ENCODE measurements around the gene CCNI2. TPM values are rescaled to one million over a fixed set of nuclear protein-coding genes. Genes with fewer than 3 reads are reported as not detected.

CCNI2 gene
- total RNA-seq, 1 experiment from 2014 or later = 1.7 TPM

DNA sequence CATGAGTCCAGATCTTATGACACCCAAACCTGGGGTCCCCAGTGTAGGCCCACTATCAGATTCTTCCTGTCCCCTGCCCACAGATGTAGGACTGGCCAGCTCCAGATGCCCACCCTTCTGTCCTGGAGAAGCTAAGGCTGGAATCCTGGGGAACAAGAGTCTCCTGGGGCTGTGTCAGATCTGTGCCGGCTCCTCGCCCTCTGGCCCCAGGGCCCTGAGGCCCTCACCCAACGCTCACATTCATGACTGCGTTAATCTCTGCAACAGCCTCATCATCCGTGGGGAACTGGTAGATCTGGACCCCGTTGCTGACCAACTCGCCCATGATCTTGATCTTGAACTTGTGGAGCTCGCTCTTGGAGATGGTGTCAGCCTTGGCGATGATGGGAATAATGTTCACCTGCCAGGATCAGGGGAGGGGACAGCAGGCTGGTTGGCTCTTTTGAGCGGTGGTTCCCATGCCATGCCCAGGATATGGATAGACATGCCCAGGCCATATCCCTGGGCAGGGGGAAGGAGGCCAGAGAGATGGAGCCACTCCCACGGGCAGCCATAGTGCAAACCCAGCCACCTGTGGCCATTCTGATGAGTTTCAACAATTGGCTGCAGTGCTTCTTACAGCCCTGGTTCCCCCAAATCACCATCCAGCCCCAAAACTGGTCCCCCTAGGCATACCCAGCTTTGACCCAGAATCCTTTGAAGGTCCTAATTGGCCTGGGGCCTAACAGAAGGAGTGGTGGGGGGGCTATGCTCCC lies 15.2 kb downstream of the CCNI2 start (continued):
- TF ChIP-seq SMAD3 (CRISPR knock-in tag; IDR thresholded peaks at IDR 0.05; ENCODE audit: borderline replicate concordance) (no peak), KAT7 (CRISPR knock-in tag; IDR thresholded peaks at IDR 0.05; ENCODE audit: borderline replicate concordance) (no peak), GABPB1 (CRISPR knock-in tag; IDR thresholded peaks at IDR 0.05) (no peak)
- TF ChIP-seq, protein P1, sequence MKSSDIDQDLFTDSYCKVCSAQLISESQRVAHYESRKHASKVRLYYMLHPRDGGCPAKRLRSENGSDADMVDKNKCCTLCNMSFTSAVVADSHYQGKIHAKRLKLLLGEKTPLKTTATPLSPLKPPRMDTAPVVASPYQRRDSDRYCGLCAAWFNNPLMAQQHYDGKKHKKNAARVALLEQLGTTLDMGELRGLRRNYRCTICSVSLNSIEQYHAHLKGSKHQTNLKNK (CRISPR knock-in tag; IDR thresholded peaks at IDR 0.05) = no peak
- TF ChIP-seq, protein P2, sequence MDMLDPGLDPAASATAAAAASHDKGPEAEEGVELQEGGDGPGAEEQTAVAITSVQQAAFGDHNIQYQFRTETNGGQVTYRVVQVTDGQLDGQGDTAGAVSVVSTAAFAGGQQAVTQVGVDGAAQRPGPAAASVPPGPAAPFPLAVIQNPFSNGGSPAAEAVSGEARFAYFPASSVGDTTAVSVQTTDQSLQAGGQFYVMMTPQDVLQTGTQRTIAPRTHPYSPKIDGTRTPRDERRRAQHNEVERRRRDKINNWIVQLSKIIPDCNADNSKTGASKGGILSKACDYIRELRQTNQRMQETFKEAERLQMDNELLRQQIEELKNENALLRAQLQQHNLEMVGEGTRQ (CRISPR knock-in tag; IDR thresholded peaks at IDR 0.05) = no peak
- TF ChIP-seq, protein P3, sequence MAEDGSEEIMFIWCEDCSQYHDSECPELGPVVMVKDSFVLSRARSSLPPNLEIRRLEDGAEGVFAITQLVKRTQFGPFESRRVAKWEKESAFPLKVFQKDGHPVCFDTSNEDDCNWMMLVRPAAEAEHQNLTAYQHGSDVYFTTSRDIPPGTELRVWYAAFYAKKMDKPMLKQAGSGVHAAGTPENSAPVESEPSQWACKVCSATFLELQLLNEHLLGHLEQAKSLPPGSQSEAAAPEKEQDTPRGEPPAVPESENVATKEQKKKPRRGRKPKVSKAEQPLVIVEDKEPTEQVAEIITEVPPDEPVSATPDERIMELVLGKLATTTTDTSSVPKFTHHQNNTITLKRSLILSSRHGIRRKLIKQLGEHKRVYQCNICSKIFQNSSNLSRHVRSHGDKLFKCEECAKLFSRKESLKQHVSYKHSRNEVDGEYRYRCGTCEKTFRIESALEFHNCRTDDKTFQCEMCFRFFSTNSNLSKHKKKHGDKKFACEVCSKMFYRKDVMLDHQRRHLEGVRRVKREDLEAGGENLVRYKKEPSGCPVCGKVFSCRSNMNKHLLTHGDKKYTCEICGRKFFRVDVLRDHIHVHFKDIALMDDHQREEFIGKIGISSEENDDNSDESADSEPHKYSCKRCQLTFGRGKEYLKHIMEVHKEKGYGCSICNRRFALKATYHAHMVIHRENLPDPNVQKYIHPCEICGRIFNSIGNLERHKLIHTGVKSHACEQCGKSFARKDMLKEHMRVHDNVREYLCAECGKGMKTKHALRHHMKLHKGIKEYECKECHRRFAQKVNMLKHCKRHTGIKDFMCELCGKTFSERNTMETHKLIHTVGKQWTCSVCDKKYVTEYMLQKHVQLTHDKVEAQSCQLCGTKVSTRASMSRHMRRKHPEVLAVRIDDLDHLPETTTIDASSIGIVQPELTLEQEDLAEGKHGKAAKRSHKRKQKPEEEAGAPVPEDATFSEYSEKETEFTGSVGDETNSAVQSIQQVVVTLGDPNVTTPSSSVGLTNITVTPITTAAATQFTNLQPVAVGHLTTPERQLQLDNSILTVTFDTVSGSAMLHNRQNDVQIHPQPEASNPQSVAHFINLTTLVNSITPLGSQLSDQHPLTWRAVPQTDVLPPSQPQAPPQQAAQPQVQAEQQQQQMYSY (CRISPR knock-in tag; IDR thresholded peaks at IDR 0.05) = no peak
- TF ChIP-seq, protein P4, sequence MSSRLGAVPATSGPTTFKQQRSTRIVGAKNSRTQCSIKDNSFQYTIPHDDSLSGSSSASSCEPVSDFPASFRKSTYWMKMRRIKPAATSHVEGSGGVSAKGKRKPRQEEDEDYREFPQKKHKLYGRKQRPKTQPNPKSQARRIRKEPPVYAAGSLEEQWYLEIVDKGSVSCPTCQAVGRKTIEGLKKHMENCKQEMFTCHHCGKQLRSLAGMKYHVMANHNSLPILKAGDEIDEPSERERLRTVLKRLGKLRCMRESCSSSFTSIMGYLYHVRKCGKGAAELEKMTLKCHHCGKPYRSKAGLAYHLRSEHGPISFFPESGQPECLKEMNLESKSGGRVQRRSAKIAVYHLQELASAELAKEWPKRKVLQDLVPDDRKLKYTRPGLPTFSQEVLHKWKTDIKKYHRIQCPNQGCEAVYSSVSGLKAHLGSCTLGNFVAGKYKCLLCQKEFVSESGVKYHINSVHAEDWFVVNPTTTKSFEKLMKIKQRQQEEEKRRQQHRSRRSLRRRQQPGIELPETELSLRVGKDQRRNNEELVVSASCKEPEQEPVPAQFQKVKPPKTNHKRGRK (CRISPR knock-in tag; IDR thresholded peaks at IDR 0.05; ENCODE audit: borderline replicate concordance) = no peak
- TF ChIP-seq, protein P5, sequence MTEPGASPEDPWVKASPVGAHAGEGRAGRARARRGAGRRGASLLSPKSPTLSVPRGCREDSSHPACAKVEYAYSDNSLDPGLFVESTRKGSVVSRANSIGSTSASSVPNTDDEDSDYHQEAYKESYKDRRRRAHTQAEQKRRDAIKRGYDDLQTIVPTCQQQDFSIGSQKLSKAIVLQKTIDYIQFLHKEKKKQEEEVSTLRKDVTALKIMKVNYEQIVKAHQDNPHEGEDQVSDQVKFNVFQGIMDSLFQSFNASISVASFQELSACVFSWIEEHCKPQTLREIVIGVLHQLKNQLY (CRISPR knock-in tag; IDR thresholded peaks at IDR 0.05) = no peak

DNA sequence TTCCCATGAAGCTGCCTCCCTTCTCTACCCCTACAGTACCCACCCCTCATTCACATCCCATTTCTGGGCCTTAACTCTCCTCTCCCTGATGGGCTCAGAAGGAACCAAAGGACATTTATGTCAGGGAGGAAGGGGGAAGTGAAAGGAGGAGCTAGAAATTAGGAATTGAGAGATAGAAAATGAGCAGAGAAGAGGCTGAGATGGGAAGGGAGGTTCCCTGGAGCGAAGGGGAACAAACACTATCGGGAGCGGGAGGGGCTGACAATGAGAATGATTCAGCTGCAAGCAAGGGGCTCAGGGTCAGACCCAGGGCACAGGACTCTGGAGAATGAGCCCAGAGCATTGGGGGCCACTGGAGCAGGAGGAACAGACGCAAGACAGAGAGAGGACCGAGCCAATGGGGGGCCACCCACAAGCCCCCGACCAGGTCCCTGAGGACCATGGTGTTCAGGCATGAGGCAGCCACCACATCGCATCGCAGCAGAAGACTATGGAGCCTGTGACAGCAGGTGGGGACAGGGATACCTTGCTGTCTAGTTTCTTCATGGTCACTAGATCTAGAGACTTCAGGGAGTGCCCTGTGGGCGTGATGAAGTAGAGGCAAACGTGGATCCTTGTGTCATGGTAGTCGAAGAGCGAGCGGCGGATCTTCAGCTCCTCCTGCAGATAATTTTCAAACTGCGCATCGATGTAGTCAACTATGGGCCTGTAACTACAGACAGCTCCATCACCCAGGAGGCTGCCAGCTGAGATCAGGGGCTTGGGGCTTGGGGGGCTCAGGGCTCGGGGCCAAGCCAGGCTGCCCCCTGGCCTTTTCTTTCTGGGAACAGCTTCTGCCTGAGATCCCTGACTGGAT lies 16.2 kb downstream of the CCNI2 start:
- Mint-ChIP-seq H3K4me3 (no peak overlapping the region), H3K4me1 (no peaks in the 10 kb centered on the region), H3K36me3 (peaks cover 2% of the 10 kb centered on the region; the same call in 1 of the 2 replicates), H3K9me3 (no peaks in the 10 kb centered on the region), H3K27ac (no peak overlapping the region), H3K27me3 (ENCODE audit: low read depth) (no peaks in the 10 kb centered on the region)
- ChIA-PET POLR2A (interaction anchor here (0.6 kb wide), 1 partner anchor 19 kb away, joined by 3 read pairs; no protein-coding TSS in a partner anchor), CTCF (interaction anchor here (1.2 kb wide), 1 partner anchor 10 kb away, joined by 3 read pairs; no protein-coding TSS in a partner anchor)
- ATAC-seq (no peak), DNase-seq (ENCODE audit: low spot score) (no peak)
- TF ChIP-seq SP1 (CRISPR knock-in tag; conservative IDR thresholded peaks at IDR 0.05) (no peak), GRHL2 (CRISPR knock-in tag; IDR thresholded peaks at IDR 0.05; ENCODE audit: insufficient replicate concordance, severe bottlenecking) (no peak), PRRX2 (CRISPR knock-in tag; IDR thresholded peaks at IDR 0.05) (no peak), ZNF317 (CRISPR knock-in tag; IDR thresholded peaks at IDR 0.05; ENCODE audit: borderline replicate concordance, low read depth) (no peak), ZNF416 (CRISPR knock-in tag; IDR thresholded peaks at IDR 0.05) (no peak), TP53 (CRISPR knock-in tag; IDR thresholded peaks at IDR 0.05) (no peak), ATF1 (CRISPR knock-in tag; IDR thresholded peaks at IDR 0.05) (no peak), SMAD3 (CRISPR knock-in tag; IDR thresholded peaks at IDR 0.05; ENCODE audit: borderline replicate concordance) (no peak), ZNF396 (CRISPR knock-in tag; IDR thresholded peaks at IDR 0.05; ENCODE audit: borderline replicate concordance) (no peak), SMAD4 (CRISPR knock-in tag; IDR thresholded peaks at IDR 0.05) (no peak)
- TF ChIP-seq, protein P6, sequence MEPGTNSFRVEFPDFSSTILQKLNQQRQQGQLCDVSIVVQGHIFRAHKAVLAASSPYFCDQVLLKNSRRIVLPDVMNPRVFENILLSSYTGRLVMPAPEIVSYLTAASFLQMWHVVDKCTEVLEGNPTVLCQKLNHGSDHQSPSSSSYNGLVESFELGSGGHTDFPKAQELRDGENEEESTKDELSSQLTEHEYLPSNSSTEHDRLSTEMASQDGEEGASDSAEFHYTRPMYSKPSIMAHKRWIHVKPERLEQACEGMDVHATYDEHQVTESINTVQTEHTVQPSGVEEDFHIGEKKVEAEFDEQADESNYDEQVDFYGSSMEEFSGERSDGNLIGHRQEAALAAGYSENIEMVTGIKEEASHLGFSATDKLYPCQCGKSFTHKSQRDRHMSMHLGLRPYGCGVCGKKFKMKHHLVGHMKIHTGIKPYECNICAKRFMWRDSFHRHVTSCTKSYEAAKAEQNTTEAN (CRISPR knock-in tag; IDR thresholded peaks at IDR 0.05) = no peak
- TF ChIP-seq, protein P7, sequence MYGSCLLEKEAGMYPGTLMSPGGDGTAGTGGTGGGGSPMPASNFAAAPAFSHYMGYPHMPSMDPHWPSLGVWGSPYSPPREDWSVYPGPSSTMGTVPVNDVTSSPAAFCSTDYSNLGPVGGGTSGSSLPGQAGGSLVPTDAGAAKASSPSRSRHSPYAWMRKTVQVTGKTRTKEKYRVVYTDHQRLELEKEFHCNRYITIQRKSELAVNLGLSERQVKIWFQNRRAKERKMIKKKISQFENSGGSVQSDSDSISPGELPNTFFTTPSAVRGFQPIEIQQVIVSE (CRISPR knock-in tag; IDR thresholded peaks at IDR 0.05; ENCODE audit: borderline replicate concordance) = no peak
- TF ChIP-seq, protein P8, sequence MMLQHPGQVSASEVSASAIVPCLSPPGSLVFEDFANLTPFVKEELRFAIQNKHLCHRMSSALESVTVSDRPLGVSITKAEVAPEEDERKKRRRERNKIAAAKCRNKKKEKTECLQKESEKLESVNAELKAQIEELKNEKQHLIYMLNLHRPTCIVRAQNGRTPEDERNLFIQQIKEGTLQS (CRISPR knock-in tag; conservative IDR thresholded peaks at IDR 0.05) = no peak
- TF ChIP-seq, protein P9, sequence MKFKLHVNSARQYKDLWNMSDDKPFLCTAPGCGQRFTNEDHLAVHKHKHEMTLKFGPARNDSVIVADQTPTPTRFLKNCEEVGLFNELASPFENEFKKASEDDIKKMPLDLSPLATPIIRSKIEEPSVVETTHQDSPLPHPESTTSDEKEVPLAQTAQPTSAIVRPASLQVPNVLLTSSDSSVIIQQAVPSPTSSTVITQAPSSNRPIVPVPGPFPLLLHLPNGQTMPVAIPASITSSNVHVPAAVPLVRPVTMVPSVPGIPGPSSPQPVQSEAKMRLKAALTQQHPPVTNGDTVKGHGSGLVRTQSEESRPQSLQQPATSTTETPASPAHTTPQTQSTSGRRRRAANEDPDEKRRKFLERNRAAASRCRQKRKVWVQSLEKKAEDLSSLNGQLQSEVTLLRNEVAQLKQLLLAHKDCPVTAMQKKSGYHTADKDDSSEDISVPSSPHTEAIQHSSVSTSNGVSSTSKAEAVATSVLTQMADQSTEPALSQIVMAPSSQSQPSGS (CRISPR knock-in tag; IDR thresholded peaks at IDR 0.05; ENCODE audit: borderline replicate concordance, low read depth) = no peak

All from WTC11 (cell line).